ENCODE data around the gene TTLL8.
"Not testable (repeated sequence)": the region's sequence is repeated elsewhere in the genome, so short reads cannot be mapped to it uniquely, and the experiment has no call there.

Gene TTLL8

GRCh38 chr22:50058061-50058905, at the start of gene TTLL8:
Gene TTLL8 (minus strand): TSS chr22:50058298.
- no peak for DNase-seq (ENCODE audit: low read depth in 2 of 2)

DNA sequence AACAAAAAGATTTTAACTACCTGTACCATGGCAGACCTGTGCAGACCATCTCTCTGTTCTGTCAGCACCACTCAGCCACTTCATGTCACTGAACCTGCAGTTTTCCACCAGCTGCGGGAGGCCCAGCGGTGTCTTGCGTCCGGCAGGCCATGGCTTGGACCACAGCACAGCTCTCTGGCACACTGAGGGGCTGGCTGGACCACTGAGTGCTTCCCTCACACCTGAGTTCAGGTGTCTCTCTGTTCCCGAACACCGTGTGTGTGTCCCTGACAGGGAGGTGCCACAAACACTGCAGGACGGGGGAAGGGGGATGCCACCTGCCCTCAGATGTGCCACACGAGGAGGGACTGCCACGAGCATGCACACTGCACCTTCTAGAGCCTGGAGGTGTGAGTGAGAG, 49.4 kb upstream of the TTLL8 start:
- DNase-seq (ENCODE audit: low read depth in 2 of 2) = no peak

GRCh38 chr22:50105208-50106100, 47.4 kb upstream of the TTLL8 start:
- DNase-seq (ENCODE audit: low read depth in 2 of 2) = no peak

DNA sequence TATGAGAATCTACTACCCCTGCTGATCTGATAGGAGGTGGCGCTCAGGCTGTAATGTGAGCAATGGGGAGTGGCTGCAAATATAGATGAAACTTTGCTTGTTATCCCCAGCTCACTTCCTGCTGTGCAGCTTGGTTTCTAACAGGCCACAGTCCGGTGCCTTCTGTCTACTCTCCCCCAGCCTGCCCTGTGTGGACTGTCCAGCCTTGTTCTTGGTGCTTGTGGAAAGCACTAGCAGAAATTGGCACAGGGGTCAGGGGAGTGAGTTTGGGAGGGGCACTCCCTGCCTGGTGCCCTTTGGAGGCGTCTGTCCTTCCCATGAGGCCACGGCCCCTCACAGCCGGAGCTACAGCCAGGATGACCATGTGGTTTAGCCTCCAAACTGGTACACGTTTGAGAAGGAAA, 46.0 kb upstream of the TTLL8 start:
- no peak for DNase-seq (ENCODE audit: low read depth in 2 of 2)

GRCh38 chr22:50102946-50103345, 44.8 kb upstream of the TTLL8 start:
- no peak for DNase-seq (ENCODE audit: low read depth in 2 of 2)

- DNase-seq (ENCODE audit: low read depth in 2 of 2) = no peak
Observed at GRCh38 chr22:50101870-50102565, 43.9 kb upstream of the TTLL8 start.

- DNase-seq (ENCODE audit: low read depth in 2 of 2) = no peak
Observed at GRCh38 chr22:50098052-50098451, 40.0 kb upstream of the TTLL8 start.

GRCh38 chr22:50092342-50092741, 34.2 kb upstream of the TTLL8 start:
- no peak for DNase-seq (ENCODE audit: low read depth in 2 of 2)

DNA sequence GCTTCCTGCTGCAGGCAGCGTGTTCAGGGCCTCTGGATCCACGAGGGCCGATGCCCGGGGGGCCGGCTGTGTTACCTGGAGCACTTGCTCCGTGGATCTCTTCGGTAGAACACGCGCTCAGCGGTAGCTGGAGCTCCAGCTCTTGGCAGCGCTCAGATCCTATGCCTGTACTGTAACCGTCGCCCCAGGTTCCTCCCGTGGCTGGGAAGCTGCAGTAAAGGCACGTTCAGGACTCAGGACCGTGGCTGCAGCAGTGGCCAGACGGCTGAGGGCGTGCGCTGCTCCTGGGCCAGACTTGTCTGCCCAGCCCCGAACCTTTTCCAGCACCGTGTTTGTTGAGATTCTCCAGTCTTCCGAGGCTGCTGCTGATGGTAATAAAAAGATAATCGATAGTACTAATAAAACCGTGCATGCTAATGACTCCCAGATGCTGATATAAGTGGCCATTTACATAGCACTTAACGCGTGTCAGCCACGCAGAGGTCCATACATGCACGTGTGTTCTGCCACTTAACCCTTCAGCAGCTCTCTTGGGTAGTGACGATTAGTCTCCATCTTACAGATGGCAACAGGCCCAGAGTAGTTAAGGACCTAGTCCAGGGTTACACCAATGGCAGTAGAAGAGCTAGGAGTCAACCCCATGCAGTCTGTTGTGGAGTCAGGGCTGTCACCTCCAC, 33.1 kb upstream of the TTLL8 start:
- DNase-seq (ENCODE audit: low read depth in 2 of 2) = no peak

GRCh38 chr22:50090412-50090714, 32.3 kb upstream of the TTLL8 start:
- no peak for DNase-seq (ENCODE audit: low read depth in 2 of 2)

GRCh38 chr22:50089682-50090411, 31.7 kb upstream of the TTLL8 start, which contains the start of gene MOV10L1:
Gene MOV10L1 (plus strand): TSS chr22:50090006. CDS start chr22:50090089, 83 bp downstream.
- peak in 1 of 2 donors; percentile 24 for DNase-seq (ENCODE audit: low read depth in 2 of 2)

GRCh38 chr22:50089231-50089630, 31.1 kb upstream of the TTLL8 start:
- no peak for DNase-seq (ENCODE audit: low read depth in 2 of 2)

- DNase-seq (ENCODE audit: low read depth in 2 of 2) = no peak
Observed at GRCh38 chr22:50088096-50088495, 30.0 kb upstream of the TTLL8 start.

DNA sequence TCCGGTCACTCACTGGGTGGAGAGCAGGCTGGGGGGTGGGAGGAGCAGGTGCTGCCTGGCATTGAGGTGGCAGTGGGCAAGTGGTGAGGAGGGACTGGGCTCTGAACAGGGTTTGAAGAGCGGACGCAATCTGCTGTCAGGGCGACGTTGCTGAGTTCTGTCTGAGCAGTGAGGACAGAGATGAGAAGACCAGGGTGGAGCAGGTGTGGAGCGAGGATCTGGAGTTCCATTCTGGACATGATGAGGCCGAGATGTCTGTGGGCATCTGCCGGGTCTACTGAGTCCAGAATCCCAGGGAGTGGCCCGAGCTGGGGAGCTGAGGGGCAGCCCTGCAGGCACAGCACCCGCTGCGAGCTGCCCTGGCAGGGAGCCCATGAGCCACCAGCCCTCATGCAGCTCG, 29.5 kb upstream of the TTLL8 start:
- DNase-seq (ENCODE audit: low read depth in 2 of 2) = no peak

- DNase-seq (ENCODE audit: low read depth in 2 of 2) = not testable (repeated sequence)
Observed at GRCh38 chr22:50086975-50087374, 28.9 kb upstream of the TTLL8 start.

GRCh38 chr22:50086526-50086925, 28.4 kb upstream of the TTLL8 start:
- no peak for DNase-seq (ENCODE audit: low read depth in 2 of 2)

DNA sequence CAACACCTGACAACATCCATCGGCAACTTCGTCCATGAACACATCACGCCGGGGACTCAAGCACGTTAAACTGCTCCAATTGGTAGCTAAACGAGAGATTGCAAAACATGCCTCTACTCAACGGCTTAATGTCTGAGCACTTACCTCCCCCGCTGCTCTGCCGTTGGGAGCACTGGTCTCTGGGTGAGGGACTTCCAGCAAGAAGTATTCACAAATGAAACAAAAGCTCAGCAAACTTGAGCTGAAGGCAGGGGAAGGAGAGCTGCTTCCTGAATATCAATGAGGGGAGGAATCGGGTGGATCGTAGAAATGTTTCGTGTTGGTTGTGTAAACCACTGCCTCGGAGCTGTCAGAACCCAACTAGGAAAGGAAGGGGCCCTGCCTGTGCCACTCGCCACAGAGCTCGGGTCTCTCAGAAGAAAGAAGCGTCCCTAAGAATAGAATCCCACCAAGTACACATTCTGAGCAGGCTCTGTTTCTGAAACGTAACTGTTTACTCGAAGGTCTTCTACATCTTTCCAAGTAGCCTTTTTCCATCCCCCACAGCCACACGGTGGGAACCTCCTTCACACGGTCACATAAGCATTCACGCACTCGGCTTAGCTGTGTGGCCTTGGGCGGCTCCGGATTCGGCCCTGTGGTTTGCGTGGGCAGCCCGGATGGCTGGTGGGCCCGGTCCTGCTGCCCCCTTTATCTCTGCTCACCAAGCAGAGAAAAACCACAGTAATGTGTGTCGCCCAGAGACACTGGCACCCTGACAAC, 27.3 kb upstream of the TTLL8 start, which contains the start of gene MLC1:
Gene MLC1, minus strand, starts transcription at position 216 of the 762 bp plus-strand sequence. CDS start 524 bp downstream, outside the sequence.
- no peak for DNase-seq (ENCODE audit: low read depth in 2 of 2)

DNA sequence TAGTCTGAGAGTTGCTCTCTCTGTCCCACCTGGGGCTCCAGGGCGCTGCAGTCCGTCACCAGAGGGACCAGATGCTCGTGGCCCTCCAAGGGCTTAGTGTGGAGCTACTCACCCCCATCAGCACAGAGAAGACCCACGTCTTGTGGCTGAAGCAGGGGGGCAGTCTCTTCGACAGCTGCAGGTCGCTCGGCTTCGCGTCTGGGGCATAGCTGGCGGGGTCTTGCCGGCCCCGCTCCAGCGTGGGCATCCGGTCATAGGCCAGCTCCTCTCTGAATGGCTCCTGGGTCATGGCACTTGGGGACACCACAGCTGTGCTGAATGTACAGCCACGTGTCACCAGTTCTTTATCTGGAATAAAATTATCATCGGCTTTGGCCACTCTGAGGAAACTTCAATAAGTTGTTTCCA, 26.5 kb upstream of the TTLL8 start:
- DNase-seq (ENCODE audit: low read depth in 2 of 2) = no peak

DNA sequence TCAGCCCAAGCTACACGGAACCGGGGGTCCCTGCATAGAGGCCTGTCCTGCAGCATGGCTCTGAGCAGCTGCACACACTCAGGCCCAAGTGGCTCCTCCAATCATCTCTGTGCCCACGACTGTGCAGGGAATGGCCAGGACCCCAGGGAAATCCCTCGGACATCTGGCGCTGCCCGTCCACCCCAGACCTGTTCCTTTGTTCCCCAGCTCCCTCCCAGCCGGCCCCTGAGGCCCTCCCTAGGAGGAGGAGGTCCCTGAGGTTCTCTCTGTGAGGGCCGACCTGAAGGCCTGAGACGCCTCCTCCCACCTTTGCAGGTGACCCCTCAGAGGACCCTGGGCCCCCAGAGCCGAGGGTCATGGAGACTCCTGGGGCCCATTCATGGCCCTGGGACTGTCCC, 26.0 kb upstream of the TTLL8 start:
- DNase-seq (ENCODE audit: low read depth in 2 of 2) = no peak

- no peak for DNase-seq (ENCODE audit: low read depth in 2 of 2)
Observed at GRCh38 chr22:50083462-50084079, 25.5 kb upstream of the TTLL8 start.

Measured in stimulated activated CD4-positive, alpha-beta T cell treated with anti-CD3 and anti-CD28 coated beads, Interleukin-15, amount 100 ng/mL, for 48 hours (primary cell).